ENCODE results near the gene MAST4.
A peak's percentile ranks its signal among the peaks of the same experiment; 100 is the strongest.

Gene MAST4

DNA sequence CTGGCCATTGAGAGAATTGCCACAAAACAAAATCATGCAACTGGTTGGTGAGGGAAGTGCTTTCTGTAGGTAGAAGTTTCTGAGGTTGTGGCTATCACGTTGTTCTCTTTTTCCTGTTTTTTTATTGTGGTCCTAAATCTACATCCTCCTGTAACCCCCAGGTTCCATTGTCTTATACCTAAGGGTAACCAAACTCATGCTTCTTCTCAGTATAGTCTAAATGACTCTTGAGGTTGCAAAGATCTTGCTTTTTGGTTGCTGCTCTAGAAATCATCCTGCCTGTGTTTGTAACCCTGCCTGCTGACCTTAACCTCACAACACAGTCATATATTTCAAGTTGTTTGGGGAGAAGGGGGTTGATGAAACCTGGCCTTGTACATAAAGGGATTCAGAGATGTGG lies 327.3 kb downstream of the MAST4 start:
- DNase-seq: no peak

- DNase-seq: no peak
These were observed 327.7 kb downstream of the MAST4 start for GRCh38 chr5:66923922-66924321.

DNA sequence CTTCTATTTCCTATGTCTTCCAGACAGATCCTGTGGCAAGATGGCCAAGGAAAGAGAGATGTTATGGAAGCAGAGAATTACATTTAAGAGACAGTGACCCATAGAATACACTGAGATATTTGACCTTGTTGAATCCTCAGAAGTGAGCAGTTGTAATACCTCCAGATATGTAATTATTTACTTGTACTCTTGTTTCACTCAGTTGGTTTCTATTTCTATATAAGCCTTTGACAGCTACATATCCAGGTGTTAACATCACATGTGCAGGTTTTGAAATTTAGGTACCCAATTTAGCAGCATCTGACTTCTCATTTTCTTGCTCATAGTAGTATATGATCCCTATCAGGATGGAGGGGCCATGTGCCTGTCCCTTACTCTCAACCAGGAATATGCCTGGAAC lies 330.9 kb downstream of the MAST4 start:
- no peak for DNase-seq

DNA sequence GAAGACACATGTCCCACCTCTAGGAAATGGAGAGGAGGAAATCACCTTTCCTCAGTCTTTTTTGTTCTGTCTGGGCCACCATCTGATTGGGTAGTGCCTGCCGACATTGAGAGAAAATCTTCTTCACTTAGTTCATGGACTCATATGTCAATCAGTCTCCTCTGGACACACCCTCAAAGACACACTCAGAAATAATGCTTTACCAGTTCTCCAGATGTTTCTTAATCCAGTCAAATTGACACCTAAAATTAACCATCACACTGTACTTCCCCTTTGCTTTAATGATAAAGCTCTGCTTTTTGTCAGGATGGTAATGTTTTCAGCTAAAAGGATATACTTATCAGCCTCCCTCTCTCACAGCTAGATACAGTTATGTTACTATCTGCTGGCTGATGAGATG lies 333.1 kb downstream of the MAST4 start:
- DNase-seq: no peak

- DNase-seq: no peak
These were observed 333.8 kb downstream of the MAST4 start for GRCh38 chr5:66929995-66930394.

- peak; percentile 6 for DNase-seq
These were observed 335.5 kb downstream of the MAST4 start for GRCh38 chr5:66931651-66932050.

- DNase-seq: no peak
These were observed 336.3 kb downstream of the MAST4 start for GRCh38 chr5:66932457-66932856.

DNA sequence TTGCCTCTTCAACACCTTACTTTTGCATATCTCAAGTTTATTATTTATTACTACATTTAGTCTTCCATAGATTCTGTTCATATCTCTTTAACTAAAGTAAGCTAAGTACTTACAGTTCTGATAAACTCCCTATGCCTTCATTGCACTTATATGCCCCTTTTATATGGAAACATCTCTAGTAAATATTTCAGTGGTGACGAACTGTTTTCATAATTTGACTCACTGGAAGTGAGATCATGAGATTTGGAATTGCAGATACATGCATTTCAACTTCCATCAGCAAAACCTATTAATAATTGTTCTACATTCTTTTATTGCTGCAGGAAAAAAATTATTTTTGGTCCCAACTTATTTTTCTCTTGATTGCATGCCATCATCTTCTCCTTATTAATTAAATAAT lies 336.9 kb downstream of the MAST4 start:
- DNase-seq: no peak

- DNase-seq: no peak
These were observed 342.9 kb downstream of the MAST4 start for GRCh38 chr5:66939094-66939493.

- no peak for DNase-seq
These were observed 349.5 kb downstream of the MAST4 start for GRCh38 chr5:66945389-66946349.

DNA sequence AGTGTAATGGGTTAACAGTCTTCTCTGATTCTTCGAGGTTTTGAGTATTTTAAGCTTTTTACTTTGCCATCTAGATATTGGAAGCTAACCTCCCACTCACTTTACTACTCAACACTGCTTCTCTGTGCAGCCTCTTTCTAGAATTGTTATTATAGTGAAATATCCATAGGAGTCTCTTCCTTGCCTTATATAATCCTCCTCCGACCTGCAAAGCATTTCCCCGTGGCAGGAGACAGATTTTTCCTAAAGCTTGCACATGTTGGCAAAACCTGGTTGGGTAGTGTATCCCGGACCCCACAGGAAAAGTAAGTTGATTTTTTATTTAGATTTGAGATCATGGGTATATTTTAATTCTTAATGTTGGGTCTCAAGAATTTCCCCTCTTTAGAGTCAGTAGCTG lies 351.3 kb downstream of the MAST4 start:
- DNase-seq: no peak

GRCh38 chr5:66949066-66949465 lies 352.9 kb downstream of the MAST4 start:
- DNase-seq: no peak

GRCh38 chr5:66952153-66952552 lies 356.0 kb downstream of the MAST4 start:
- no peak for DNase-seq

DNA sequence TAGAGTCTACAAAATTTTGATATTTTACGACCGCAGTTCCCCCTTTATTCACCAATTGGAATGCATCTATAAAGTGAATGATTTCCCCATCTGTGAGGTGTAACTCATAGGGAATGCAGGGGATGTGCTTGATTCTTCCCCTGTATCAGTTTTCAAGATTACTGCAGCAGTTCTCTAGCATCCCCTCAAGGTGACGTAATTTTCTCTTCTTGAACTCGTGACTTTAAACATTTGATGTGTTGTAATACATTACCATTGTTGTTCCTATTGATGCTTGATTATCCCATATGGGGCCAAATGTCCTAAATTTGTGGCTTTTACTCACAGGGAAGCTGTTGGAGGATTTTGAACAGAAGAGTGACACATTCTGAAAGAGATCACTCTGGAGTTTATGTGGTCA lies 360.2 kb downstream of the MAST4 start:
- DNase-seq: no peak

- no peak for DNase-seq
These were observed 362.2 kb downstream of the MAST4 start for GRCh38 chr5:66958201-66958979.

DNA sequence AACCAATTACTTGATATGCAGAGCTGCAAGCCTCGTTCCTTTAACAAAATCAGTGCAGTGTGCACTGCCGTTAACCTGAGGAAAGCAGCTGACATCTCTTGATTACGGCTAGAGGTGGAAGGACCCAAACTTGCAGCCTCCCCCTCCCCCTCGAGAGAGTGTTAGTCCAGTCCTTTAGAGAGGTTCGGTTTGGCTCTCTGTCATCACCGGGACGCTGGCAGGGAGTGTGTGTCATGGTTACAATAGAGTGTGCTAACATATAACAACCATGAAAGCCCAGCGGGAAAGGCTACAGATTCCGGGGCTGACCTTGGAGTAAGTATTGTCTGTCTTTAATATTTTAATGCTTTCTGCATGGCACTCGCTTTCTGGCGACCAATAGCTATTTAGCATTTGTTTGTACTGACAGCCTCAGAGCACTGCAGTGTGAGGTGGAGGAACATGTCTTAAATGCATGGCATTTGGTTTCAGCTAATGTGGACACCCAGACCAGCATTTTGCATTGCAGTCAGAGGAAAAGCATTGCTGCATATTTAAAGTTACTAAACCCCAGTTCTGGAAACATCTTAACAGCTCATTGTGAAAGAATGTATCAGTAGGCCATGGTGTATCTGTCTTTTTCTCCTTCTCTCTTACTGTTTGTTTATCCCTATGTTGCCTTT lies 362.9 kb downstream of the MAST4 start:
- no peak for DNase-seq

DNA sequence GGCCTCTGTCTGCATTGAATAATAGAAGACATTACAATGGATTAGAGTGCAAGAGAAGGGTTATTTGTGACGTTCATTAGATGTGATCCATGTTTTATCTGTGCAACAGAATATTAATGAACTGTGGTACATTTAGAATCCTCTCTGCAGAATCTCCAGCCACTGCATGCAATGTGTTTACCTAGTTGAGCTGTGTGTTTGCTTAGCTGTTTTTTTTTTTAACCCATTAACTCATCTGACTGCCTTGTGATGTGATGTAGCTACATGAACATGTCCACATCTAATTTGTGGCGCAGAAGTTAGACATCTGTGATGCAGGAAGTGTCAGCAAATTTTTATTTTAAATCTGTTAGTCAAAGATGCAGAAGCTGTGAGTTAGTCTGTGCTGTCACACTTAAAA lies 363.5 kb downstream of the MAST4 start:
- no peak for DNase-seq

DNA sequence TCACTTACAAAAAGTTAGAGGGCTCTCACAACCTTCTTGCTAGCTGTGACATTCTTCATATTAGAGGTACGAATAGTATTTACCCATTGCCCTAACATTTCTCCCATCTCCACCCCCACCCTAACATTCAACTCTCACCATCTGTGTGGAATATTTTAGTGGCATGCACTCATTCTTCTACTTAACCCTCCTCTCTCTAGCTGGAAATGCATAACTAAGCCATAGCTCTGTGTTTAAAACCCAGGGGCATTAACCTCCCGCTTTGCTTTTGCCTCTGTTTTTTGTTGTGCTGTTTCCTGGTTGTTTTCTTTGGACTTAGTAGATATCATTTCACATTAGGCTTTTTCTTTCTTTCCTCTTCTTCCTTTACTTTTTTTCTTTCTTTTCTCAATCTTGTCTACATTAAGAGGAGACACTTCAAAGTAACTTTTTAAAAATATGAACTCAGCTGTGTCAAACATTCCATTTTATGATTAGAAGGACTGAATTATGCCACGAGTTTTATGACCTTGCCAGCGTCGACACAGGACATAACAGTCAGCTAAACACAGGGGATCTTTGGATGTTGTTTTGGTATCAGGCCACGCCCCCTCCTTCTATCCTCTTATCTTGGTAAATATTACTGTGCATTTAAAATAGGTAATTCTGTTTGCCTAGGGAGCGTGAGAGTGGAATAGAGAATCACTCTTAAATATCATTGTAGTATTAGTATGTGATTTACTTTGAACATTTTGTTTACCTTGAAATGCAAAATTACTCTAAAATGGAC lies 364.4 kb downstream of the MAST4 start:
- no peak for DNase-seq

GRCh38 chr5:66963559-66963971 lies 367.4 kb downstream of the MAST4 start:
- DNase-seq: peak; percentile 4

- no peak for DNase-seq
These were observed 370.2 kb downstream of the MAST4 start for GRCh38 chr5:66966439-66966838.

GRCh38 chr5:66967102-66967501 lies 370.9 kb downstream of the MAST4 start:
- DNase-seq: no peak

DNA sequence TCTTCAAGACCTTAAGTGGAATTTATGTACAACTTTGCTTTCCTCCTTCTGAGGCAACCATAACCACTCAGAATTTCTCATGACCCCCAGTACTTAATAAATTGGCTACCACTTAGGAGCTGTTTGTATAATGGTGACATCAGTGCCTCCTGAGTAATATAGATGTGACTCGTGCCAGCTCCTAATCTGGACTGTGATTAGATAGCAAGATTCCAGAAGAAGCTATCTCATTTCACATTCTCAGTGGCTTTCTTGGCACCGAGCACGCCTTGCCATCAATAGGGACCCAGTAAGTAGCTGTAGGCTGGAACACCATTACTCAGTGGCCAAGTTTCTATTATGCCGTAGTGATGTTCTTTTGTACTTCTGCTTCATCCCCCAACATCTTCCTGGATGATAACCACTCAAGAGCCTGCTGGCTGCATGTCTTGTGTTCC lies 371.7 kb downstream of the MAST4 start:
- DNase-seq: no peak

DNA sequence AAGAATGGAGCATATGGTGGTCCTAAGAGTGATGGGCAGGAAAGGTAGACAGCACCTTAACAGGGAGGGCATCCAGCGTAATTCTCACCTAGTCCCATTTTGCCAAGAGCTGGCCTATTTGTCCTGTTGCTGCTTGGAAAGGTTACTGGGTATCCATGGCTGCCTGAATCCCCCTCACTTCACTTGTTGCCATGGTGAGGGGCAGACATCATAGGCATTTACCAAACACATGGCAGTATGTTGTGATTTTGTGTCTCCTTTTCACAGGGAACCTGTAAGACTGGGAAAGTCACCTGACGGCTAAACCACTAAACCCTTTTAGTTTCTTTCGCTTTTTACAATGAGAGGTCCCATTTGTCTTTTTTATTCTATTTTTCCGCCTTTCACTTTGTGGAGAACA lies 373.3 kb downstream of the MAST4 start:
- DNase-seq: no peak
